ENCODE measurements around the gene RAD51. TPM values are rescaled to one million over a fixed set of nuclear protein-coding genes. Genes with fewer than 3 reads are reported as not detected.

Gene RAD51
- total RNA-seq, 4 donors from 2014 or later = 0.50 to 0.92 (median 0.71) TPM; not detected in 1

- no peaks in the 10 kb centered on the region for H3K27me3 ChIP-seq
- H3K27ac ChIP-seq (replicated peaks in 1 of 4) = peak overlapping the region in 3 of 4 donors; percentile 31 to 84 (median 66)
- 68% methylated on average over 7 of the region's 7 CpGs for WGBS
- intact Hi-C loops (cut with DNase I) = no loop called here
- peaks cover 6 to 42% (median 37%) of the 10 kb centered on the region in 4 donors for H3K36me3 ChIP-seq
- no peak for DNase-seq (ENCODE audit: extremely low spot score)
- peaks cover 16 to 65% (median 60%) of the 10 kb centered on the region in 4 donors for H3K4me1 ChIP-seq
- TF ChIP-seq EP300 (IDR thresholded peaks at IDR 0.05) = no peak
- TF ChIP-seq POLR2AphosphoS5 (IDR thresholded peaks at IDR 0.05) = no peak
- no peak for TF ChIP-seq CTCF (IDR thresholded peaks at IDR 0.05)
- no peak for TF ChIP-seq POLR2A (IDR thresholded peaks at IDR 0.05; ENCODE audit: low read depth)
- H3K9me3 ChIP-seq = no peaks in the 10 kb centered on the region
- H3K4me3 ChIP-seq = no peak overlapping the region
These were observed 71.3 kb downstream of the RAD51 start for GRCh38 chr15:40766194-40766815.

GRCh38 chr15:40766906-40767837, 72.2 kb downstream of the RAD51 start:
- peaks cover 16 to 65% (median 60%) of the 10 kb centered on the region in 4 donors for H3K4me1 ChIP-seq
- H3K27ac ChIP-seq (replicated peaks in 1 of 4) = no peak overlapping the region
- WGBS = 87% methylated on average over 15 of the region's 32 CpGs

GRCh38 chr15:40767838-40768500, 73.0 kb downstream of the RAD51 start:
- H3K4me3 ChIP-seq = no peak overlapping the region
- H3K36me3 ChIP-seq = peaks cover 16 to 58% (median 53%) of the 10 kb centered on the region in 4 donors
- TF ChIP-seq EP300 (IDR thresholded peaks at IDR 0.05) = no peak
- TF ChIP-seq POLR2A (IDR thresholded peaks at IDR 0.05; ENCODE audit: low read depth) = no peak
- TF ChIP-seq POLR2AphosphoS5 (IDR thresholded peaks at IDR 0.05) = no peak
- TF ChIP-seq CTCF (IDR thresholded peaks at IDR 0.05) = no peak
- no peaks in the 10 kb centered on the region for H3K9me3 ChIP-seq
- no peak for DNase-seq (ENCODE audit: extremely low spot score)
- intact Hi-C loops (cut with DNase I) = no loop called here
- peaks cover 12 to 59% (median 54%) of the 10 kb centered on the region in 4 donors for H3K4me1 ChIP-seq
- no peaks in the 10 kb centered on the region for H3K27me3 ChIP-seq
- 95% methylated on average over 26 of the region's 29 CpGs for WGBS
- peak overlapping the region in 2 of 4 donors; percentile 10 to 63 for H3K27ac ChIP-seq (replicated peaks in 1 of 4)

More at GRCh38 chr15:40766906-40767837, 72.2 kb downstream of the RAD51 start:
- TF ChIP-seq POLR2A (IDR thresholded peaks at IDR 0.05; ENCODE audit: low read depth) (no peak), CTCF (IDR thresholded peaks at IDR 0.05) (no peak), EP300 (IDR thresholded peaks at IDR 0.05) (no peak), POLR2AphosphoS5 (IDR thresholded peaks at IDR 0.05) (no peak)
- no peak for DNase-seq (ENCODE audit: extremely low spot score)
- intact Hi-C loops (cut with DNase I) = no loop called here
- H3K9me3 ChIP-seq = no peaks in the 10 kb centered on the region
- H3K36me3 ChIP-seq = peaks cover 9 to 51% (median 46%) of the 10 kb centered on the region in 4 donors
- H3K27me3 ChIP-seq = no peaks in the 10 kb centered on the region
- no peak overlapping the region for H3K4me3 ChIP-seq

- Histone ChIP-seq H3K4me1 (peaks cover 7 to 51% (median 47%) of the 10 kb centered on the region in 4 donors), H3K27ac (replicated peaks in 1 of 4) (peak overlapping the region in 3 of 4 donors; percentile 38 to 63 (median 42)), H3K4me3 (no peak overlapping the region), H3K27me3 (no peaks in the 10 kb centered on the region), H3K36me3 (peaks cover 23 to 65% (median 61%) of the 10 kb centered on the region in 4 donors), H3K9me3 (no peaks in the 10 kb centered on the region)
- intact Hi-C loops (cut with DNase I) = no loop called here
- TF ChIP-seq POLR2AphosphoS5 (IDR thresholded peaks at IDR 0.05) = no peak
- DNase-seq (ENCODE audit: extremely low spot score) = no peak
- WGBS = 79% methylated on average over 16 of the region's 21 CpGs
These were observed 73.7 kb downstream of the RAD51 start for GRCh38 chr15:40768521-40769273.

Measured in esophagus muscularis mucosa (tissue), 4 donors.